Activated CD8-positive, alpha-beta T cell treated with anti-CD3 and anti-CD28 coated beads for 36 hours (primary cell): ENCODE results near the gene ZFP3. TPM values are rescaled to one million over a fixed set of nuclear protein-coding genes. Genes with fewer than 3 reads are reported as not detected.

Source experiments
- ATAC-seq: fragments of 200-7000 bp; cut with Tn5 transposase; one replicate; pipeline ENCODE4 v1.10.0; 2021; ENCODE audit warnings: mild to moderate bottlenecking, moderate library complexity
- CTCF ChIA-PET: fragments of 350-600 bp; sonication (Branson Sonifier 250); formaldehyde crosslinking; loops from one replicate; lab custom pipeline; 2021; ENCODE audit warnings: antibody characterized with exemption; lab: Charles Lee
- POLR2A ChIA-PET: fragments of 350-600 bp; sonication (Branson Sonifier 250); formaldehyde crosslinking; loops from one replicate; lab custom pipeline; 2021; ENCODE audit warnings: antibody characterized with exemption; lab: Charles Lee
- DNase-seq: peaks from one replicate; pipeline ENCODE4 v3.0.0-alpha.2; 2020
- H3K27ac Mint-ChIP-seq: one replicate; pipeline ENCODE4 v1.8.0; 2021; ENCODE audit warnings: mild to moderate bottlenecking, mixed read lengths
- H3K27me3 Mint-ChIP-seq: one replicate; pipeline ENCODE4 v1.8.0; 2021; ENCODE audit warnings: mixed read lengths
- H3K36me3 Mint-ChIP-seq: one replicate; pipeline ENCODE4 v1.8.0; 2021; ENCODE audit warnings: low read depth, mixed read lengths
- H3K4me1 Mint-ChIP-seq: one replicate; pipeline ENCODE4 v1.8.0; 2021; ENCODE audit warnings: low read depth, mixed read lengths
- H3K4me3 Mint-ChIP-seq: one replicate; pipeline ENCODE4 v1.8.0; 2021; ENCODE audit warnings: mild to moderate bottlenecking, moderate library complexity, mixed read lengths
- H3K9me3 Mint-ChIP-seq: one replicate; pipeline ENCODE4 v1.8.0; 2021; ENCODE audit warnings: mixed read lengths
- CTCF ChIP-seq: fragments of 200-600 bp; IDR thresholded peaks from one replicate; pipeline ENCODE4 v1.8.0; 2022; ENCODE audit warnings: antibody characterized with exemption, mild to moderate bottlenecking
- intact Hi-C: fragments of 100-400 bp; cut with micrococcal nuclease; formaldehyde crosslinking; loops from one replicate; pipeline ENCODE4 v1.10.0; 2022
- total RNA-seq, 2 experiments: library from RNA; stranded (reverse); gene quantifications; one replicate each; pipeline ENCODE4 v1.2.3, GENCODE V29; 2021

ZFP3 gene
- total RNA-seq, 2 experiments from 2014 or later: 1.5 to 1.9 TPM

- Mint-ChIP-seq H3K4me3 (no peak overlapping the region), H3K27ac (no peak overlapping the region), H3K36me3 (peaks cover 28% of the 10 kb centered on the region), H3K9me3 (peaks cover 17% of the 10 kb centered on the region), H3K27me3 (peaks cover 10% of the 10 kb centered on the region), H3K4me1 (peaks cover 12% of the 10 kb centered on the region)
- ChIA-PET POLR2A (no interaction called here), CTCF (interaction anchor here (1.5 kb wide), 1 partner anchor 10 kb away, joined by 3 read pairs; no protein-coding TSS in a partner anchor)
- no peak for DNase-seq
- no peak for TF ChIP-seq CTCF
- no peak for ATAC-seq
- intact Hi-C loops: no loop called here
Measured at GRCh38 chr17:5100832-5101231, 22.6 kb downstream of the ZFP3 start.

GRCh38 chr17:5110816-5111215 is 32.5 kb downstream of the ZFP3 start:
- H3K27ac Mint-ChIP-seq: peak overlapping the region; percentile 76
- CTCF ChIA-PET: interaction anchor here (1.1 to 3.2 kb wide), 4 partner anchors 13 to 82 kb away, joined by 4 to 16 read pairs (median 5); partner anchors contain the start of gene ZFP3
- intact Hi-C loops: no loop called here
- DNase-seq (peak; percentile 32), ATAC-seq (no peak)
- H3K9me3 Mint-ChIP-seq: peaks cover 4% of the 10 kb centered on the region
- H3K36me3 Mint-ChIP-seq: peaks cover 68% of the 10 kb centered on the region
- H3K4me3 Mint-ChIP-seq: peak overlapping the region; percentile 84
- TF ChIP-seq CTCF: no peak
- H3K27me3 Mint-ChIP-seq: peaks cover 6% of the 10 kb centered on the region
- POLR2A ChIA-PET: interaction anchor here (0.5 to 1.5 kb wide), 9 partner anchors 9 to 208 kb away, joined by 3 to 12 read pairs (median 3); partner anchors contain the start of genes CAMTA2, CHRNE, RNF167 and SLC25A11
- peaks cover 34% of the 10 kb centered on the region for H3K4me1 Mint-ChIP-seq

GRCh38 chr17:5111402-5112204 is 33.3 kb downstream of the ZFP3 start, which contains the start of gene ZNF232:
TSS of gene ZNF232 (minus strand) at chr17:5111878. CDS start at chr17:5111822, 56 bp downstream.
- H3K27me3 Mint-ChIP-seq: peaks cover 13% of the 10 kb centered on the region
- H3K36me3 Mint-ChIP-seq: peaks cover 61% of the 10 kb centered on the region
- H3K4me1 Mint-ChIP-seq: peaks cover 32% of the 10 kb centered on the region
- H3K27ac Mint-ChIP-seq: peak within 1 kb of the TSS; percentile 76
- intact Hi-C loops: no loop called here
- ATAC-seq: peak; percentile 92
- H3K4me3 Mint-ChIP-seq: peak within 1 kb of the TSS; percentile 84
- POLR2A ChIA-PET: interaction anchor here (0.6 to 1.5 kb wide), 11 partner anchors 9 to 208 kb away, joined by 3 to 12 read pairs (median 3); partner anchors contain the start of genes CAMTA2, CHRNE, RNF167 and SLC25A11
- DNase-seq: peak; percentile 95
- CTCF ChIA-PET: interaction anchor here (1.1 to 3.2 kb wide), 4 partner anchors 14 to 81 kb away, joined by 4 to 16 read pairs (median 5); partner anchors contain the start of gene ZFP3
- H3K9me3 Mint-ChIP-seq: no peaks in the 10 kb centered on the region
- no peak for TF ChIP-seq CTCF

GRCh38 chr17:5115673-5116651 is 37.7 kb downstream of the ZFP3 start, which contains the start of gene USP6:
TSS of gene USP6 (plus strand) at chr17:5116032. CDS start at chr17:5130368, 14,336 bp downstream.
- Mint-ChIP-seq H3K9me3 (no peaks in the 10 kb centered on the region), H3K4me3 (no peak within 1 kb of the TSS), H3K27me3 (peaks cover 25% of the 10 kb centered on the region), H3K4me1 (peaks cover 5% of the 10 kb centered on the region), H3K36me3 (peaks cover 24% of the 10 kb centered on the region), H3K27ac (no peak within 1 kb of the TSS)
- ATAC-seq (no peak), DNase-seq (no peak)
- intact Hi-C loops: no loop called here
- no peak for TF ChIP-seq CTCF
- ChIA-PET POLR2A (interaction anchor here (0.8 kb wide), 1 partner anchor 8 kb away, joined by 4 read pairs; no protein-coding TSS in a partner anchor), CTCF (no interaction called here)
